Activated T-helper 17 cell treated with anti-CD3 and anti-CD28 coated beads, Interleukin-2, amount 50 U/mL, for 72 hours (primary cell): Measurements from ENCODE around the gene ELN. TPM values are rescaled to one million over a fixed set of nuclear protein-coding genes. Genes with fewer than 3 reads are reported as not detected.

Experiments
- ATAC-seq: fragments of 150-1000 bp; cut with Tn5 transposase; replicated peaks from 2 replicates; pipeline ENCODE4 v1.10.0; 2021; ENCODE audit warnings: mild to moderate bottlenecking, moderate library complexity
- H3K27ac Mint-ChIP-seq: one replicate; pipeline ENCODE4 v1.8.0; 2022; ENCODE audit warnings: mixed read lengths
- H3K27me3 Mint-ChIP-seq: one replicate; pipeline ENCODE4 v1.8.0; 2022; ENCODE audit warnings: mixed read lengths
- H3K36me3 Mint-ChIP-seq: one replicate; pipeline ENCODE4 v1.8.0; 2022; ENCODE audit warnings: low read depth, mild to moderate bottlenecking, mixed read lengths
- H3K4me1 Mint-ChIP-seq: one replicate; pipeline ENCODE4 v1.8.0; 2022; ENCODE audit warnings: mixed read lengths
- H3K4me3 Mint-ChIP-seq: one replicate; pipeline ENCODE4 v1.8.0; 2022; ENCODE audit warnings: mild to moderate bottlenecking, mixed read lengths
- H3K9me3 Mint-ChIP-seq: one replicate; pipeline ENCODE4 v1.8.0; 2022; ENCODE audit warnings: mixed read lengths
- total RNA-seq, 2 donors: library from RNA; stranded (reverse); gene quantifications; one replicate each; pipeline ENCODE4 v1.2.3, GENCODE V29; 2022

The ELN gene
- total RNA-seq, 2 donors from 2014 or later = not detected

DNA sequence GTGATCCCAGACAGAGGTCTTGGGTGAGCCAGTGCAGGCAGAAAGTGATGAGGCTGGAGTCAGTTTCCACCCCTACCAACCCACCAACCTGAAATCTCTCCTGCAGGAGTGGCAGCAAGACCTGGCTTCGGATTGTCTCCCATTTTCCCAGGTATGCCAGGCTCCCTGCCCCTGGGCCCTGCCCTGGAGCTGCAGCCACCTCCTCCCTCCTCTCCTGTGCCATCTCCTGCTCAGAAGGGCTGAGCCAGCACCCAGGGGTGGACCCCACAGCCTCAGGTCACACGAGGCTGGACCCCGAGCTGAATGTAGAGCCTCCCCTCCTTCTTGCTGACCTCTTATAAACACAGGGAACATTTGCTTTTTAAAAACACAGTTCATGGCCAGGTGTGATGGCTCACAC, 38.7 kb downstream of the ELN start:
- H3K27me3 Mint-ChIP-seq = no peaks in the 10 kb centered on the region
- no peak for ATAC-seq
- H3K4me3 Mint-ChIP-seq = no peak overlapping the region
- no peaks in the 10 kb centered on the region for H3K4me1 Mint-ChIP-seq
- no peaks in the 10 kb centered on the region for H3K9me3 Mint-ChIP-seq
- no peaks in the 10 kb centered on the region for H3K36me3 Mint-ChIP-seq
- no peak overlapping the region for H3K27ac Mint-ChIP-seq

DNA sequence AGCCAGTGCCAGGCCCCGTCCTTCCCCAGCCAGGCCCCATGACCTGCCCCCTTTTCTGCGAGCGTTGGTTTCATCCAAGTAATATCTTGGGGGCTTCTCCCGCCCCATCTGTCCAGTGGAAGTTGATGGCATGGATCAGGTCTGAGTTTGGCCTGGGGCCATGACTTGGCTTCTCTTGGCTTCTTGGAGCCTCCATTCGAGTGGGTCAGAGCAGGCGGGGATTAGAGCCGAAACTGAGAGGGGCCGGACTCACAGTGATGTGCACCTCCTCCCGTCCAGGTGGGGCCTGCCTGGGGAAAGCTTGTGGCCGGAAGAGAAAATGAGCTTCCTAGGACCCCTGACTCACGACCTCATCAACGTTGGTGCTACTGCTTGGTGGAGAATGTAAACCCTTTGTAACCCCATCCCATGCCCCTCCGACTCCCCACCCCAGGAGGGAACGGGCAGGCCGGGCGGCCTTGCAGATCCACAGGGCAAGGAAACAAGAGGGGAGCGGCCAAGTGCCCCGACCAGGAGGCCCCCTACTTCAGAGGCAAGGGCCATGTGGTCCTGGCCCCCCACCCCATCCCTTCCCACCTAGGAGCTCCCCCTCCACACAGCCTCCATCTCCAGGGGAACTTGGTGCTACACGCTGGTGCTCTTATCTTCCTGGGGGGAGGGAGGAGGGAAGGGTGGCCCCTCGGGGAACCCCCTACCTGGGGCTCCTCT, 40.6 kb downstream of the ELN start:
- Mint-ChIP-seq H3K36me3 (no peaks in the 10 kb centered on the region), H3K4me3 (no peak overlapping the region), H3K9me3 (no peaks in the 10 kb centered on the region), H3K27ac (no peak overlapping the region), H3K27me3 (no peaks in the 10 kb centered on the region), H3K4me1 (no peaks in the 10 kb centered on the region)
- no peak for ATAC-seq

DNA sequence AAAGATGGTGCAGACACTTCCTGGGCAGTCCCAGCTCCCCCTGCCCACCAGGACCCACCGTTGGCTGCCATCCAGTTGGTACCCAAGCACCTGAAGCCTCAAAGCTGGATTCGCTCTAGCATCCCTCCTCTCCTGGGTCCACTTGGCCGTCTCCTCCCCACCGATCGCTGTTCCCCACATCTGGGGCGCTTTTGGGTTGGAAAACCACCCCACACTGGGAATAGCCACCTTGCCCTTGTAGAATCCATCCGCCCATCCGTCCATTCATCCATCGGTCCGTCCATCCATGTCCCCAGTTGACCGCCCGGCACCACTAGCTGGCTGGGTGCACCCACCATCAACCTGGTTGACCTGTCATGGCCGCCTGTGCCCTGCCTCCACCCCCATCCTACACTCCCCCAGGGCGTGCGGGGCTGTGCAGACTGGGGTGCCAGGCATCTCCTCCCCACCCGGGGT, 41.1 kb downstream of the ELN start:
- H3K4me3 Mint-ChIP-seq = no peak overlapping the region
- ATAC-seq = no peak
- no peaks in the 10 kb centered on the region for H3K36me3 Mint-ChIP-seq
- no peak overlapping the region for H3K27ac Mint-ChIP-seq
- H3K27me3 Mint-ChIP-seq = no peaks in the 10 kb centered on the region
- H3K9me3 Mint-ChIP-seq = no peaks in the 10 kb centered on the region
- H3K4me1 Mint-ChIP-seq = no peaks in the 10 kb centered on the region

DNA sequence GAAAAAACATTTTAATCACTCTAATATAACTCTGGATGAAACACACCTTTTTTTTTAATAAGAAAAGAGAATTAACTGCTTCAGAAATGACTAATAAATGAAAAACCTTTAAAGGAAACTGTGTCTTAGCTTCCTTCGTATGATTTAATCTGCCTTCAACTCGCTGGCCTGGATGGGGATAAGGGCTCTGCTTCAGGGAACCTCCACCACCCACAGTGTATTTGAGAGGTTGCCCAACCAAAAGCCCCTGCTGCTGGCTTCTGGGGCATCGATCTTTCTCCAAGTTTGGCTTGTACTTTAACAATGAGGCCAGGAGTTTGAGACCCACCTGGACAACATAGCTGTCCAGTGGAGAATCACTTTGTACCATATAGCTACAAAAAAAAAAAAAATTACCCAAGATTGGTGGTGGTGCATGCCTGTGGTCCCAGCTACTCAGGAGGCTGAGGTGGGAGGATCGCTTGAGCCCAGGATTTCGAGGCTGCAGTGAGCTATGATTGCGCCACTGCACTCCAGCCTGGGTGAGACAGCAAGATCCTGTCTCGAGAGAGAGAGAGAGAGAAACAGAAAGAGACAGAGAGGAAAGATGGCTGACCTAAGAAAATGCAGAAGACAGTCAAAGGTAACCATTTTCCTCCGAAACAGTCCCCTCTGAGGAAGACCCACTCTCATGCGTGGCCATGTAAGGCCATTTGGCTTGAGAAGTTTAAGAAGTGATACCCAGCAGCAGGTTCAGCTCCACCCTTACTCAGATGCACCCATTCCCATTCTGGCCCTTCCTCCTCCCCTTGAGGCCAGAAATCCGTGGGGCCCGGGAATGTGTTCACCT, 42.0 kb downstream of the ELN start:
- no peaks in the 10 kb centered on the region for H3K9me3 Mint-ChIP-seq
- ATAC-seq = no peak
- no peak overlapping the region for H3K4me3 Mint-ChIP-seq
- H3K4me1 Mint-ChIP-seq = no peaks in the 10 kb centered on the region
- no peaks in the 10 kb centered on the region for H3K27me3 Mint-ChIP-seq
- no peak overlapping the region for H3K27ac Mint-ChIP-seq
- no peaks in the 10 kb centered on the region for H3K36me3 Mint-ChIP-seq

DNA sequence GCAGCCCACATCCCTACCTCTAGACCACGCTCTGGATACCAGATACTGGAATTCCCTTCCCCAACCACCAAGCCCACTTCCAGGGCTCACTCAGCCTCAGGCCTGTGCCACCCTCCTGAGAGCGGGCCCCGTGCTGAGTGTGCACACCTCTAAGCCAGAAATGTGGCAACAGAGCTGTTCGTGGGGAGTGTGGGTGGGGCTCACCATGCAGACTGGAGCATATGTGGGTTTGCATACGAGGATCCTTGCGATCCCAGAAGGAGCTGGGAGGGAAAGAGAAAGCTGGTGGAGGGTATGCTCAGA, 42.6 kb downstream of the ELN start:
- H3K4me1 Mint-ChIP-seq = no peaks in the 10 kb centered on the region
- no peak for ATAC-seq
- H3K4me3 Mint-ChIP-seq = no peak overlapping the region
- no peak overlapping the region for H3K27ac Mint-ChIP-seq
- H3K27me3 Mint-ChIP-seq = no peaks in the 10 kb centered on the region
- H3K36me3 Mint-ChIP-seq = no peaks in the 10 kb centered on the region
- H3K9me3 Mint-ChIP-seq = no peaks in the 10 kb centered on the region

DNA sequence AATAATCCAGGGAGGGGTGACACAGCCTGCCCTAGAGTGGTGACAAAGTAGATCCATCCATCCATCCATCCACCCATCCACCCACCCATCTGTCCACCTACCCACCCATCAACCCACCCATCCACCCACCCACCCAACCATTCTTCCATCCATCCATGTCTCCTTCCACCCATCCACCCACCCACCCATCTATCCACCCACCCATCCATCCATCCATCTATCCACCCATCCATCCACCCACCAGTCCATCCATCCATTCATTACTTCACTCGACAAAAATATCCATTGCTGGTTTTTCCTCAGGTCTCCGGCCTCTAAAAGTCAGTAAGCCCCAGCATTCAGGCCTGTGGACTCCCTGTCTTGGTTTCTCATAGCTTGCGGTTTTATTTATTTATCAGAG, 43.1 kb downstream of the ELN start:
- Mint-ChIP-seq H3K27me3 (no peaks in the 10 kb centered on the region), H3K9me3 (no peaks in the 10 kb centered on the region), H3K27ac (no peak overlapping the region), H3K4me3 (no peak overlapping the region), H3K4me1 (no peaks in the 10 kb centered on the region), H3K36me3 (no peaks in the 10 kb centered on the region)
- ATAC-seq = no peak

DNA sequence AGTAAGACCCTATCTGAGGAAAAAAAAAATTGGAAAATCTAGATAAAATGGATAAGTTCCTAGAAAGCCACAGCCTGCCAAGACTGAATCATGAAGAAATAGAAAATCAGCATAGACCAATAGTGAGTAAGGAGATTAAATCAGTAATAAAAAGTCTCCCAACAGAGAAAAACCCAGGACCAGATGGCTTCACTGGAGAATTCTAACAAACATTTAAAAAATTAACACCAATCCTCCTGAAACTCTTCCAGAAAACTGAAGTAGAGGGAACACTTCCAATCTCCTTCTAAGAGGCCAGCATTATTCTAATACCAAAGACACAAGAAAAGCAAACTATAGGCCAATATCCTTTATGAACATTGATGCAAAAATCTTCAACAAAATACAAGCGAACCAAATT, 46.8 kb downstream of the ELN start:
- no peak for ATAC-seq
- H3K27me3 Mint-ChIP-seq = no peaks in the 10 kb centered on the region
- no peaks in the 10 kb centered on the region for H3K36me3 Mint-ChIP-seq
- no peak overlapping the region for H3K27ac Mint-ChIP-seq
- H3K4me3 Mint-ChIP-seq = no peak overlapping the region
- H3K9me3 Mint-ChIP-seq = no peaks in the 10 kb centered on the region
- H3K4me1 Mint-ChIP-seq = no peaks in the 10 kb centered on the region

DNA sequence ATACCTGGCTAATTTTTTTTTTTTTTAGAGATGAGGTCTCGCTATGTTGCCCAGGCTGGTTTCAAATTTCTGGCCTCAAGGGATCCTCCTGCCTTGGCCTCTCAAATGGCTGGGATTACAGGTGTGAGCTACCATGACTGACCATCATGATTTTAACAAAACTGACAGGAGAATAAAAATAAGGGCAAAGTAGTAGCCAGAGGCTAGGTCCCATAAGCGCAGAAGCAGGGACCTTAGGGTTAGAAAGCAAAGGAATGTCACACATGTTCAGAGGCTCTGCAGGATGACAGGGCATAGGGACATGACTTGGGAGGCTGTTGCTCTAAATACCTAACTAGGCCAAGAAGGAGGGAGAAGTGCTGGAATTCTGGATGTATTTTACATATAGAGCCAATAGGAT, 50.5 kb downstream of the ELN start:
- no peak overlapping the region for H3K4me3 Mint-ChIP-seq
- H3K4me1 Mint-ChIP-seq = no peaks in the 10 kb centered on the region
- ATAC-seq = no peak
- no peaks in the 10 kb centered on the region for H3K27me3 Mint-ChIP-seq
- no peaks in the 10 kb centered on the region for H3K9me3 Mint-ChIP-seq
- H3K27ac Mint-ChIP-seq = no peak overlapping the region
- H3K36me3 Mint-ChIP-seq = no peaks in the 10 kb centered on the region

DNA sequence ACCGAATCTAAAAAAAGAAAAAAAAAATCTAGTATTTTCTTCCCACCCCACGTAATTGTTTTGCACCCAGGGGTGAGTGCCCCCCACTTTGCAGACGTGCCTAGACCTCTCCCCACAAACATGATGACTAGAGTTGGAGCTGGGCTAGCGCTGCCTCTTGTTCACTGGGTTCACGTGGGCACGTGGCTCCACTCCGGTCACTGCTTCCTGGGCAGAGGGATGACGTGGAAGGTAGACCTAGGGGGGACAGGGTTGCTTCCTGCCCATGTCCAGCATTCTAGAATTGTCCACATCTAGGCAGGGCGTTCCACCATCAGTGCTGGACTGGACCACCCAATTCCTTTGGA, 54.8 kb downstream of the ELN start:
- Mint-ChIP-seq H3K36me3 (no peaks in the 10 kb centered on the region), H3K4me1 (no peaks in the 10 kb centered on the region), H3K4me3 (peak overlapping the region; percentile 62), H3K27me3 (no peaks in the 10 kb centered on the region), H3K27ac (no peak overlapping the region), H3K9me3 (no peaks in the 10 kb centered on the region)
- no peak for ATAC-seq

DNA sequence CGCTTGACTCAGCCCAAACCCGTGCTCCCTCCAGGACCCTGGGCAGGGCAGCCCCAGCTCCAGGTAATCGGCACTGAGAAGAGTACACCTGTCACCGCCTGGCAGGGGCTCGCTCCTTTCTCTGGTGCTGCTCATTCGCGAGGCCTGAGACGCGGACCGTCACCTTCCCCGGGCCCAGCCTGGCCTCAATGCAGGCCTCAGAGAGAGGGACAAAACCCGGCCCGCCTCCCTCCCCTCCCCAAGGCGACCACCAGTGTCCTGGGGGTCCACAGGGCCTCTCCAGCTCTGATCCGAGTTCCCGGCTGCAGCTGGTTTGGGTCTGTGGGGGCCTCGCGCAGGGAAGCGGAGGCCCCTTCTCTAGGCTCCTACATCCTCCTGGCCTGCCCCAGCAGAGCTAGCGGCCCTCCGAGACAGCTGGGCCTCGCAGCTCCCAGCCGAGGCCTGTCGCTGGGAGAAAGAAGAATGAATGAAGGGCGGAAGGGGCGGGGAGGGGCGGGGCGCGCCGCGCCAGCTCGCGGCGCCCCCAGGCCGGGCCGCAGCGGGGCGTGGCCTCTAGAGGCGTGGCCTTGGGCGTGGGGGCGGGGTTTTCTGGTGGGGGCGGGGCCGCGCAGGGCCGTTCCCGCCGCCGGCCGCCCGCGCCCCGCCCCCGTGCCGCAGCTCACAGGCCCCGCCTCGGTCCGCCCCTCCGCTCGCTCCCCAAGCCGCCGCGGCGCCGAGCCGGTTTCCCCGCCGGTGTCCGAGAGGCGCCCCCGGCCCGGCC, 55.3 kb downstream of the ELN start, which contains the start of gene LIMK1:
Gene LIMK1, plus strand, starts transcription at position 688 of the 760 bp plus-strand sequence. CDS start 187 bp downstream, outside the sequence.
- H3K27ac Mint-ChIP-seq = peak within 1 kb of the TSS; percentile 85
- peak within 1 kb of the TSS; percentile 83 for H3K4me3 Mint-ChIP-seq
- H3K27me3 Mint-ChIP-seq = no peaks in the 10 kb centered on the region
- no peaks in the 10 kb centered on the region for H3K36me3 Mint-ChIP-seq
- no peaks in the 10 kb centered on the region for H3K9me3 Mint-ChIP-seq
- no peaks in the 10 kb centered on the region for H3K4me1 Mint-ChIP-seq
- ATAC-seq = peak; percentile 89

DNA sequence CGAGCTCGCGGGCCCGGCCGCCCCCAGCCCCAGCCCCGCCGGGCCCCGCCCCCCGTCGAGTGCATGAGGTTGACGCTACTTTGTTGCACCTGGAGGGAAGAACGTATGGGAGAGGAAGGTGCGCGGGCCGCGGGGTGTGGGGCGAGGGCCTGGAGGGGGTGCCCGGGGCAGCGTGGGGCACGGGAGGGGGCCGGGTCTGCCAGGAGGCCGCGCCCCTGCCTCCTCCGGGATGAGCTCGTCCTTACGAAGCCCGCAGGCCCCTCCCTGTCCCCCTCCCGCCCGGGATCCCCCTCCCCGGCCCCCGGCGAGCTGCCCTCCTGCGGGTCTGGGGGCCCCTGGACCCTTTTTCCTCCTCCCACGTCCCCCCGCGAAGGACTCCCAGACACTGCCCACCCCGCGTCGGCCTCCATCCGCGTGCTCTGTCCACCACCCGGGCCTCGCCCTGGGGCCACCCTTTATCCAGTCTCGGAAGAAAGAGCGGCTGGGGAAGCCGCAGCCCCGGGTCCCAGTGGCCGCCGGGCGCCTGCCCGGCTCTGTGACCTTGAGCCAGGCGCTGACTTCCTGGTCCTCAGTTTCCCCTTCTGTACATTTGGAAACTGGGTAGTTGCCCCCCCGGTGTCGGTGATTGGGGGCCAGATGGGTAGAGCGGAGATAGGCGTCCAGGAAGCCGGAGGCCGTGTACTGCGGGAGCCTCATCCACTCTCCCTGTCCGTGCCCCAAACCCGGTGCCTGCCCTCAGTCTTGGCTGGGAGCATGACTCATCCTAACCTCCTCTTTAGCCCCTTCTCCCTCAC, 56.2 kb downstream of the ELN start:
- Mint-ChIP-seq H3K27me3 (no peaks in the 10 kb centered on the region), H3K4me1 (no peaks in the 10 kb centered on the region), H3K4me3 (peak overlapping the region; percentile 83), H3K9me3 (no peaks in the 10 kb centered on the region), H3K36me3 (no peaks in the 10 kb centered on the region), H3K27ac (peak overlapping the region; percentile 85)
- ATAC-seq = peak; percentile 70

DNA sequence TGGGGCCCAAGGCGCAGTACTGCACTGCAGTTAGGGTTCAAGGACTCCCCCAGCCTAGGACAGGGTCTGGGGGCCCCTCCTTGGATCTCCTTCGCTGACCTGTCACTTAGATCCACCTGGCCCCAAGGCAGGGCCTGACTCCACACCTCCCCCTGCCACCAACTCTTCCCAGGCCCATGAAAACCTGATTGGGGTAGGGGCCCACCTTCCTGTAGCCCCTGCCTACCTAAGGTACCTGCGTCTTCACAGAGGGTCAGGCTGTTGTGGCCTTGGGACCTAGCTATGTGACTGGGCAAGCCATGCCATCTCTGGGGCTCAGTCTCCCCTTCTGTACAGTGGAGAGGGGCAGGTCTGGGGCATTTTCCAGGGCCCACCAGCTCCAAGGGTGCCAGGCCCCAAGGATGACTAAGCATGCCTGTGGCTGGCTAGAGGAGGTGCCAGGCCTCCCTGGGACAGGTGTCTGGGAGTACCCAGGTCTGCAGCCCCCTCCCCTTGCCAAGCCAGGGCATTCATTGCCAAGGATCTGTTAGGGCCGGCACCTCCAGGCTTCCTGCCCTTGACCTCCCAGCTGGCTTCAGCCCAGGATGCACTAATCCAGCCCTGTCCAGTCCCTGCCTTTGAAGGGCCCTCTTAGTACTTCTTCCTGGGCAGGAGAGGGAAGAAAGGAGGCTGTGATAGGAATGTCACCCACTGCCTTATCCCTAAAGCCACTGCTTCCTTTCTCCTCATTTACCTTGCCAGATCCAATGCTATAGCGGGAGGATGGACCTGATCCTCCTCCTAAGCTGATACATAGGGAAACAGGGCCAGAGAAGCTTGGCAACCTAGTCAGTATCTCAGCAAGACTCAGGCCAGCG, 57.0 kb downstream of the ELN start:
- Mint-ChIP-seq H3K27ac (peak overlapping the region; percentile 85), H3K27me3 (no peaks in the 10 kb centered on the region), H3K9me3 (no peaks in the 10 kb centered on the region), H3K4me3 (peak overlapping the region; percentile 83), H3K36me3 (no peaks in the 10 kb centered on the region), H3K4me1 (no peaks in the 10 kb centered on the region)
- no peak for ATAC-seq

DNA sequence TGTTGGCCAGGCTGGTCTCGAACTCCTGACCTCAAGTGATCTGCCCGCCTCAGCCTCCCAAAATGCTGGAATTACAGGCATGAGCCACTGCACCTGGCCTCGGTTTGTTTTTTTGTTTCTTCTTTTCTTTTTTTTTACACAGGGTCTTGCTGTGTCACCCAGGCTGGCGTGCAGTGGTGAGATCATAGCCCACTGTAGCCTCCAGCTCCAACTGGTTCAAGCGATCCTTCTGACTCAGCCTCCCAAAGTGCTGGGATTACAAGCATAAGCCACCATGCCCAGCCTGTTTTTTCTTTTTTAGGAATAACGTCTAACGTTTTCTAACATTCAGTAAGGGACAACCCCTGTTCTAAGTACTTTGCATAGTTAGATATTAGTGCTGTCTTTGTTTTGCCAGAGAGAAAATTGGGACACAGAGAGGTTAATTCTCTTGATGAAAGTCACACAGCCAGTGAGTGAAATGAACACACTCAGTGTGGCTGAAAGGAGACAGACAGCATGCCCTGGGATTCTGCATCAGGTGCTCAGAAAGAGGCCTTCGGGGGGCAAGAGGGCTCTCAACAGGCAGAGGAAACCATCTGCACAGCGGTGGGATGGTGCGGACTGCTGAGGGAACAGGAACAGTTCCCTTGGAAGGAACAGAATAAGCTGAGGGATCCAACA, 59.9 kb downstream of the ELN start:
- Mint-ChIP-seq H3K36me3 (no peaks in the 10 kb centered on the region), H3K9me3 (no peaks in the 10 kb centered on the region), H3K4me3 (no peak overlapping the region), H3K4me1 (no peaks in the 10 kb centered on the region), H3K27me3 (no peaks in the 10 kb centered on the region), H3K27ac (no peak overlapping the region)
- no peak for ATAC-seq
